Central memory CD4-positive, alpha-beta T cell (primary cell): ENCODE results near the gene GAB2.
A peak's percentile ranks its signal among the peaks of the same experiment; 100 is the strongest.

Experiments
- DNase-seq: peaks from one replicate; pipeline ENCODE4 v3.0.0; 2022

GAB2 gene

DNA sequence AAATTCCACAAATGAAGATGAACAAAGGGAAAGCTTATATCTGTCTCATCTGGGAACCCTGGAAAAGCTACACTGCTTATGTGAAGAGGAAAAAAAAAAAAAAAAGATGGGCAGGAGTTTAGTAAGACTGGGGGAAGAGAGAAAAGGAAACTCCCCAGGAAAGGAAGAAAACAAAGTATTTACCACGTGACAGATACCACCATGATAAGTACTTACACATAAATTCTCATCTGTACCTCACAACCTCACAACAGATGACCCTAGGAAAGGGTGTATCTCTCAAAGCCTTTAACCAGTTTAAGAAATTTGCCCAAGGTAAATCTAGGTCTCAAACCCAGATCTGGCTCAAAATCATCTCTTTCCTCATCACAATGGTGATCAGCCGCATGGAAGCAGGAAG, 77.1 kb downstream of the GAB2 start:
- no peak for DNase-seq

- no peak for DNase-seq
Measured at GRCh38 chr11:78339945-78340344, 77.7 kb downstream of the GAB2 start.

GRCh38 chr11:78339483-78339882, 78.1 kb downstream of the GAB2 start:
- no peak for DNase-seq

DNA sequence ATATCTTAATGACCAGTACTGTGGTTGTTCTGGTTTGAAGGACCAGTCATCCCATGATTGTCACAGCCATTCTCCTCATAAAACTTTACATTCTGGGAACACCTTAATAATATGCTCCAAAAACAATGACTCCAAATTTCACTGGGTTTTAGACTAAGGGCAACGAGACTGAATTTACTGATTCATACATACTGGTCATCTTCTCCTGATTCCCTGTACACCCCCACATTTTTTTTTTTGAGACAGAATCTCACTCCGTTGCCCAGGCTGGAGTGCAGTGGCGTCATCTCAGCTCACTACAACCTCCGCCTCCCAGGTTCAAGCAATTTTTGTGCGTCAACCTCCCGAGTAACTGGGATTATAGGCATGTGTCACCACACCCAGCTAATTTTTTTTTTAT, 78.9 kb downstream of the GAB2 start:
- DNase-seq = no peak

DNA sequence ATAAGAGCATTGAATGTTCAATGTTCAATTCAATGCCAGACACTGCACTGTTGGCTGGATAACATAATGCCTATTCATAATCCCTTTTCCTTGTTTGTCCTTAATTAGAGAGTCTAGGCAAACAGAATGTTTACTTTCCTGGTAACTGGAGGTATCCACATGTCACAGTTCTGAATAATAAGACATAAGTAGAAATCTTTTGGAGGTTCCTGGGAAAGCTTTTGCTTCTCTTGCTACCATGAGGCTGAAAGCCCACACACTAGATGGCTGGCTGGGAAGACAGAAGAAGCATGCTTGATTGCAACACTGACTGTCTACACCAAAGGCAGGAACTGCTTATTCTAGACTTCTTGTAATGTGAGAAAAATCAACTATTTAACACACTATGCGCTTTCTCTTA, 79.5 kb downstream of the GAB2 start:
- no peak for DNase-seq

- DNase-seq = no peak
Measured at GRCh38 chr11:78337554-78337924, 80.1 kb downstream of the GAB2 start.

- DNase-seq = no peak
Measured at GRCh38 chr11:78336877-78337553, 80.6 kb downstream of the GAB2 start.

DNA sequence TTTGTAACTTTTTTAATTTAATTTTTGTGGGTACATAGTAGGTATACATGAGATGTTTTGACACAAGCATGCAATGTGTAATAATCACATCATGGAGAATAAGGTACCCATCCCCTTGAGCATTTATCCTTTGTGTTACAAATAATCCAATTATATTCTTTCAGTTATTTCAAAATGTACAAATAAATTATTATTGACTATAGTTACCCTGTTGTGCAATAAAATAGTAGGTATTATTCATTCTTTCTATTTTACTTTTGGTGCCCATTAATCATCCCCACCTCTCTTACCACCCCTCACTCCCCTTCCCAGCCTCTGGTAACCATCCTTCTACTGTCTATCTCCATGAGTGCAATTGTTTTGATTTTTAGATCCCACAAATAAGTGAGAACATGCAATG, 83.5 kb downstream of the GAB2 start:
- no peak for DNase-seq

GRCh38 chr11:78332872-78333271, 84.7 kb downstream of the GAB2 start:
- no peak for DNase-seq

- DNase-seq = no peak
Measured at GRCh38 chr11:78332174-78332866, 85.3 kb downstream of the GAB2 start.

DNA sequence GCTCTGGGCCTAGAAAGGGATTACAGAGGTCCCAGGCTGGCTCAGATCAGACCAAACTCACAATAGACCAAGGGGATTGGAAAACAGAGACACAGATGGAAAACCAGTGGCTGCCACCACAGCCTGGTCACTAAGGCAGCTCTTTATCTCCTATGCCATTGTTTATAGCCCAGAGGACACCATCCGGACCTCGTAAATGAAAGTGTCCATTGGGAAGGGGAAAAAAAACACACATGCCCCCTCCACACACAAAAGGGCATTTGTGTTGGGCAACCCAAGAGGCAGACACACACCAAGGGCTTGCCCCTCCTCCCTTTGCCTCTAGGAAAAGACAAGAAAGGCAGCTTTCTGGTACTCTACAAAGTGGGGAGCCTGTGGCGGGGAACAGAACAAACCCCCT, 85.9 kb downstream of the GAB2 start:
- no peak for DNase-seq

- no peak for DNase-seq
Measured at GRCh38 chr11:78330361-78330760, 87.3 kb downstream of the GAB2 start.

GRCh38 chr11:78327945-78328344, 89.7 kb downstream of the GAB2 start:
- DNase-seq = no peak

GRCh38 chr11:78325274-78325781, 92.3 kb downstream of the GAB2 start:
- DNase-seq = peak; percentile 48

DNA sequence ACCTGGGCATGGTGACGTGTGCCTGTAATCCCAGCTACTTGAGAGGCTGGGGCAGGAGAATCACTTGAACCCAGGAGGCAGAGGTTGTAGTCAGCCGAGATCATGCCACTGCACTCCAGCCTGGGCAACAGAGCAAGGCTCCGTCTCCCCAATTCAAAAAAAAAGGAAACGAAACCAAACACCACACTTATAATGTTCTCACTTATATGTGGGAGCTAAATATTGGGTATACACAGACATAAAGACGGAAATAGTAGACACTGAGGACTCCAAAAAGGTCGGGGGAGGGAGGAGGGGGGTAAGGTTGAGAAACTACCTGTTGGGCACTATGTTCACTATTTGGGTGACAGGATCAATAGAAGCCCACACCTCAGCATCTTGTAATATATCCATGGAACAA, 94.3 kb downstream of the GAB2 start:
- DNase-seq = no peak

- DNase-seq = no peak
Measured at GRCh38 chr11:78319453-78319955, 98.1 kb downstream of the GAB2 start.

DNA sequence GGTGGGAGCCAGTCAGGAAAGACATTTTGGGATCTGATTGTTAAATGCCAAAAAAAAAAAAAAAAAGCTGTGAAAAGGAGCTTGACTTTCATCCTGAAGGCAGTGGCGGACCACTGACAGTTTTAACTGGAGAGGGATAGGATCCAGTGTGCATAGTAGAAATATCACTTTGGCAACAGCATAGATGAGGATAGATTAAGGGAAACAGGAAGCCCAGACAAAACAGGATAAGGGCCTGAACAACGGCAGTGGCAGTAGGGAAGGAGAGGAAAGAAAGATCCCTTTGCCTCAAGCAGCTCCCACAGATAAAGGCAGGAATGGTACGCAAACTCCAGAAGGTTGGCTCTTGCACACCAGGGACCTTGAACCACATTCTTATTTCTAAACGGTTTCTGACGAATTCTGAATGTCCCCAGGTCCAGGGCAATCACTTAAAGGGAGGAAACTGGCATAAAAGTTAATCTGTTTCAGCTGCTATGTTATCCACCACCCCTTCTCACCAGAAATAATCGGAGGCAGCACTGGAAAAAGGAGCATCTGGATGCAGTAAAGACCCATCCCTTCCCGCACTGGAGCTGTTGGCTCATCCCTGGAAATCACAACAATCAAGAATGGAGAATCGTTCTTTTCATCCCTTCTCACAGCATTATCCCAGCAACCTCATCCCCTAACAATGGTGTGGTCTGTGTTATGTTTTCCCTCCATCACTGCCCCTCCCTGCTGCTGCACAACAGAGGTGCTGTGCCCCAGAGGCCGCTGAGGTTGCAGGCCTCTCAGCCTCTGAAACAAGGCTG, 99.1 kb downstream of the GAB2 start:
- no peak for DNase-seq

DNA sequence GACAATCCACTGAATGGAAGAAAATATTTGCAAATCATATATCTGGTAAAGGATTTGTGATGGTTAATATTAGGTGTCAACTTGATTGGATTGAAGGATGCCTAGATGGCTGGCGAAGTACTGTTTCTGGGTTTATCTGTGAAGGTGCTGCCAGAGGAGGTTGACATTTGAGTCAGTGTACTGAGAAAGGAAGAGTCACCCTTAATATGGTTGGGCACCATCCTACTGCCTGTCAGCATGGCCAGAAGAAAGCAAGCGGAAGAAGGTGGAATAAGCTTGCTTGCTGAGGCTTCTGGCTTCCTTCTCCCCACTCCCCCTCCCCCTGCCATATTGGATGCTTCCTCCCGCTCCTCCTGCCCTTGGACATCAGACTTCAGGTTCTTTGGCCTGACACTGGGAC, 101.9 kb downstream of the GAB2 start:
- DNase-seq = no peak

DNA sequence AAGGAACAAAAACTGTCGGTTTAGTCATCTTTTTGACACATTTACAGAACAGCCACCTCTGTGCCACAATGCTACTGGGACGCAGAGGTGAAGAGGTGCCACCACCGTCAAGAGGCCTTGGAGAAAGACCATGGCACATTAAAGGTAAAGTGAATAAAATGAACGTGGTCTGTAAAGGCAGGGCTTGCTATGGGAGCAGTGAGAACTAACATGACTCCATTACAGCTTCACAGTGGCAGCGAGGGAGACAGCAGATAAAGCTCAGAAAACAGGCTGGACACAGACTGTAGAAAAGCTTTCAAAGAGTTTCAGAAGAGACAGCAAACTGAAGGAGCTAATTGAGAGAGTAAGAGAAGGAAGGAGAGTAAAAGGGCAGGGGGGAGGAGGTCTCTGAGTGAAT, 102.9 kb downstream of the GAB2 start:
- DNase-seq = no peak

- no peak for DNase-seq
Measured at GRCh38 chr11:78313898-78314297, 103.7 kb downstream of the GAB2 start.

- no peak for DNase-seq
Measured at GRCh38 chr11:78313181-78313795, 104.3 kb downstream of the GAB2 start.

DNA sequence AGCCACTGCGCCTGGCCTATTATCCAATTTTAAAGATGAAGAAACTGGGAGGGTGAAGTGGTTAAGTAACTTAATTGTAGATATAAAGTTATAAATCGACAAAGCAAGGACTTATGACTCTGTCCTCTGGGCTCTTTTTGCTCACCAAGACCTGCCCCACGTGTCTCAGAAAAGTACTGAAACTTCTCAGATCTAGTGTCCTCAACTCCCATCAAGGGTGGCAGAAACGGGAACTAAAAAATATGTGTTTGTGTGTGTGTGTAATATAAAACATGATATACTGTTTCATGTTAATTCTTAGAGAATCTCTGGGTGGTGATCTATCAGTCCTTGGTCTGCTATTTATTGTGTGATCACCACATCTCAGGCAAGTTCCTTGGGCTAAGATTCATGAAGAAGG, 104.9 kb downstream of the GAB2 start:
- DNase-seq = no peak

- DNase-seq = no peak
Measured at GRCh38 chr11:78311702-78312371, 105.8 kb downstream of the GAB2 start.
